ENCODE results near the gene THRB.

GRCh38 chr3:24310887-24311286 is 183.8 kb downstream of the THRB start:
- TF ChIP-seq CTCF (IDR thresholded peaks at IDR 0.05): no peak
- TF ChIP-seq POLR2A (IDR thresholded peaks at IDR 0.05): no peak
- no peak for TF ChIP-seq POLR2AphosphoS5 (IDR thresholded peaks at IDR 0.05)
- TF ChIP-seq EP300 (IDR thresholded peaks at IDR 0.05): no peak
